HG03196 (cell line): ENCODE measurements around the gene CTNNBIP1.
"Not testable (repeated sequence)": the region's sequence is repeated elsewhere in the genome, so short reads cannot be mapped to it uniquely, and the experiment has no call there.

Experiments used
- ATAC-seq: cut with Tn5 transposase; IDR thresholded peaks from one replicate; pipeline ENCODE4 v1.9.1; 2021; ENCODE audit not compliant: unreplicated experiment

Gene CTNNBIP1

GRCh38 chr1:9910076-9910422, at the start of gene CTNNBIP1:
Gene CTNNBIP1 (minus strand): TSS chr1:9910269. CDS start chr1:9872064, 38,205 bp downstream.
- peak; percentile 78 for ATAC-seq

- no peak for ATAC-seq
Observed at GRCh38 chr1:9957726-9958125, 47.7 kb upstream of the CTNNBIP1 start.

GRCh38 chr1:9946315-9946714, 36.2 kb upstream of the CTNNBIP1 start:
- no peak for ATAC-seq

GRCh38 chr1:9942939-9943788, 33.1 kb upstream of the CTNNBIP1 start, which contains the start of the genes LZIC and NMNAT1:
Gene LZIC (minus strand): TSS chr1:9943391. CDS start chr1:9936619, 6,772 bp downstream.
Gene NMNAT1 (plus strand): TSS chr1:9943475. CDS start chr1:9972074, 28,599 bp downstream.
- peak; percentile 93 for ATAC-seq

- peak; percentile 38 for ATAC-seq
Observed at GRCh38 chr1:9942399-9942938, 32.4 kb upstream of the CTNNBIP1 start.

GRCh38 chr1:9929431-9930385, 19.6 kb upstream of the CTNNBIP1 start:
- no peak for ATAC-seq

GRCh38 chr1:9927259-9927658, 17.2 kb upstream of the CTNNBIP1 start:
- no peak for ATAC-seq

GRCh38 chr1:9922342-9922741, 12.3 kb upstream of the CTNNBIP1 start:
- ATAC-seq = no peak

- ATAC-seq = no peak
Observed at GRCh38 chr1:9920606-9921005, 10.5 kb upstream of the CTNNBIP1 start.

- no peak for ATAC-seq
Observed at GRCh38 chr1:9917901-9918300, 7.8 kb upstream of the CTNNBIP1 start.

GRCh38 chr1:9917495-9917894, 7.4 kb upstream of the CTNNBIP1 start:
- not testable (repeated sequence) for ATAC-seq

GRCh38 chr1:9916452-9916851, 6.4 kb upstream of the CTNNBIP1 start:
- ATAC-seq = no peak

GRCh38 chr1:9914610-9914937, 4.5 kb upstream of the CTNNBIP1 start:
- ATAC-seq = no peak

GRCh38 chr1:9912264-9912936, 2.3 kb upstream of the CTNNBIP1 start:
- no peak for ATAC-seq

- peak; percentile 93 for ATAC-seq
Observed at GRCh38 chr1:9910423-9911178, 532 bp upstream of the CTNNBIP1 start.

- ATAC-seq = peak; percentile 10
Observed at GRCh38 chr1:9909234-9910046, 629 bp downstream of the CTNNBIP1 start.

- ATAC-seq = no peak
Observed at GRCh38 chr1:9908871-9909233, 1.2 kb downstream of the CTNNBIP1 start.

GRCh38 chr1:9907441-9907840, 2.6 kb downstream of the CTNNBIP1 start:
- no peak for ATAC-seq

GRCh38 chr1:9906466-9906865, 3.6 kb downstream of the CTNNBIP1 start:
- ATAC-seq = no peak
